Activated gamma-delta T cell treated with anti-CD3 and anti-CD28 coated beads, Interleukin-2, amount 50 U/mL, for 16 hours (primary cell): Measurements from ENCODE around the gene SLC6A19.

Experiments
- DNase-seq: peaks from one replicate; pipeline ENCODE4 v3.0.0-alpha.2; 2020; ENCODE audit warnings: low read depth

SLC6A19 gene

DNA sequence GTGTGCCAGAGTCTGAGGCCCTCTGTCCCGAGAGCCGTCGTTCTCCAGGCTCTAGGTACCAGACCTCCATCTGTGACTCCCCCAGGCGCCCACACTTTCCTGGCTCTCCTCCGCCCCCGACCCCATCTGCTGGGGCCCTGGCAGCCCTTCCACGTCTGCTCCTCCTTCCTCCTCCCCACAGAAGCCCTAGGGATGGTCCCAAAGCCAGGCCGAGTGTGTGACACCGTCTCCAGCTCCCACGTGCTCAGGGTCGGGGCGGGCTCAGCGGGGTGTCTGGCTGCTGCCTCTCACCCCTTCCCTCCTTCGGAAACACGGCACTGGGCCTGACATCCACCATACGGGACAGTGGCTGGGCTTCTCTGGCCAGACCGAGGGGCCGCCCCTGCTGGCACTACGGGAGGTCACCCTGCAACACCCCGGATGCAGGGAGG lies 20.5 kb upstream of the SLC6A19 start:
- DNase-seq: no peak

GRCh38 chr5:1181451-1182359 lies 19.7 kb upstream of the SLC6A19 start:
- DNase-seq: no peak

- no peak for DNase-seq
Measured at GRCh38 chr5:1182360-1182632, 19.1 kb upstream of the SLC6A19 start.

DNA sequence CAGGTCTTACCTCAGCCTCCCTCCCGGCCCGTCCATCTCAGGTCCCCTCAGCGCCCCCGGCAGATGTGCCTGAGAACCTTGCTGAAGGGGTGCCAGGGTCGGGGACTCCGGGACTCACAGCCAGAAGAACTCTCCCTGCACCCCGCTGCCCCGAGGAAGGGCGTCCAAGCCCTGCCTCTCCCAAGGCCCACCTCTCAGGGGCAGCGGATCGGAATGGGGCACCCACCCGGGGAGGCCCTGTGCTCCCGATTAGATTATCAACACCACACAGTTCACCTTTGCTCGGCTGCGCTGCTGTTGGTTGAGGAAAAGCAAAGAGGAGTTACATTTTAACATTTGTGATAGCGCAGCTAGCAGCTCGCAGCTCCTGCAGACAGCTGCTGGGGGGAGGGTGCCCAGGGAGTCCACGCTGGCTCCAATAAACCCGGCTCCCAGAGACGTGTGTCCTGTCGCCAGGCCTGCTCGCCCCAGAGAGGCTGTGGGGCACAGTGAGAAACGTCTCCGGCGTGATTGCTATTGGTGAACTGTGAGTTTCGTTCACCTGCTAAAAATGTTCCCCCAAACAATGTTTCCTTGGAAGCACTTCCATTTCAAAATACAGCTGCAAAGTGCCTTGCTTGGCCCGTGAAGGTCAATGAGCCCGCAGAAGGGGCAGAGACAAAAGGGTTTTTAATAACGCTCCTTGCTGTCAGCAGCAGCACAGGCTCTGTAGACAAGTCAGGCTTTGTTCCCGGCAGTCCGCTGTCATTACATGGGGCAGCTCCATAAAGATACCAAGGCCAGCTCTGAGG lies 18.6 kb upstream of the SLC6A19 start:
- DNase-seq: no peak

- no peak for DNase-seq
Measured at GRCh38 chr5:1183424-1184162, 17.8 kb upstream of the SLC6A19 start.

DNA sequence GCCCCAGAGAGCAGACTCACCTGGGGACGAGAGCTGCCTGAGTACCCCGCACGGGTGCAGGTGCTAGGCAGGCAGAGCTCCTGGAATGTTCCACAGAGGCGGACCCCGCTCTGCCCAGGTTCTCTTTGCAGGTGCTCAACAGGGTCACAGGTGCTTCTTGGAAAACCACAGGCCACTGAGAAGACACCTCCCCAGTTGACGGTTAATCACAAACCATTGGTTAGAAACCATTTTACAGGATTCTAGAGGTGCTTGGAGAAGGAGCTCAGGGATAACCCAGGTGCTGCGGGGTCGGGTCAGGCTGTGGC lies 17.3 kb upstream of the SLC6A19 start:
- DNase-seq: no peak

GRCh38 chr5:1184481-1184880 lies 16.9 kb upstream of the SLC6A19 start:
- no peak for DNase-seq

GRCh38 chr5:1185038-1185627 lies 16.3 kb upstream of the SLC6A19 start:
- DNase-seq: no peak

DNA sequence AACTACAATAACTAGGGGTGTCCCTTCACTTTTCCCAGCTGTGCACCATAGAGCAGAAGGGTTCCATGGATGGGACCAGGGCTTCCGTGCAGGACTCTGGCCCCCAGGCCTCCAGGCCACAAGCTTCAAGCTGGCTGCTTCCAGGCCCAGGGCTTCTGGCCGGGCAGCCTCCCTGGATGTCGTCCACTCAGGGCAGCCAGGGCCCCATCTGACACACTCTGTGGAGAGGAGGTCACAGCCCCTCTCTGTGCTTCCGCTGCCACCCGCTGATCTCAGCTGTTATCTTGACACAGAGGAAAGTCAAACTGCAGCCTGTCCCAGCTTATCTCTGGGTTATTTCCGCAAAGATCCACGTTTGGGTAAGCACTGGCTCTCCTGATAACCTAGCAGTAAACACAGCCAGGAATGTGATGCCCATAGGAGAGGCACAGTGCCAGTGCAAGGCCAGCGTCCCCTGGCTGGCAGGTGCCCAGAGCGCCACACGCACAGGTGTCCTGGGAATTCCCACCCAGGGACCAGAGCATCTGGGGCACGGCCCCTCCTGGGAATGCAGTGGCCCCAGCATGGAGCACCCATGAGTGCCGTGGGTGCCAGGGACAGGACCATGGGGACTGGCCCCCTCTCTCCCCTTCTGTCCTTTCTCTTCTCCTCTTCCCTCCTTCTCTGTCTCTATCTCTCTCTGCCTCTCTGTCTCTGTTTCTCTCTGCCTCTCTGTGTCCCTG lies 15.6 kb upstream of the SLC6A19 start:
- no peak for DNase-seq

DNA sequence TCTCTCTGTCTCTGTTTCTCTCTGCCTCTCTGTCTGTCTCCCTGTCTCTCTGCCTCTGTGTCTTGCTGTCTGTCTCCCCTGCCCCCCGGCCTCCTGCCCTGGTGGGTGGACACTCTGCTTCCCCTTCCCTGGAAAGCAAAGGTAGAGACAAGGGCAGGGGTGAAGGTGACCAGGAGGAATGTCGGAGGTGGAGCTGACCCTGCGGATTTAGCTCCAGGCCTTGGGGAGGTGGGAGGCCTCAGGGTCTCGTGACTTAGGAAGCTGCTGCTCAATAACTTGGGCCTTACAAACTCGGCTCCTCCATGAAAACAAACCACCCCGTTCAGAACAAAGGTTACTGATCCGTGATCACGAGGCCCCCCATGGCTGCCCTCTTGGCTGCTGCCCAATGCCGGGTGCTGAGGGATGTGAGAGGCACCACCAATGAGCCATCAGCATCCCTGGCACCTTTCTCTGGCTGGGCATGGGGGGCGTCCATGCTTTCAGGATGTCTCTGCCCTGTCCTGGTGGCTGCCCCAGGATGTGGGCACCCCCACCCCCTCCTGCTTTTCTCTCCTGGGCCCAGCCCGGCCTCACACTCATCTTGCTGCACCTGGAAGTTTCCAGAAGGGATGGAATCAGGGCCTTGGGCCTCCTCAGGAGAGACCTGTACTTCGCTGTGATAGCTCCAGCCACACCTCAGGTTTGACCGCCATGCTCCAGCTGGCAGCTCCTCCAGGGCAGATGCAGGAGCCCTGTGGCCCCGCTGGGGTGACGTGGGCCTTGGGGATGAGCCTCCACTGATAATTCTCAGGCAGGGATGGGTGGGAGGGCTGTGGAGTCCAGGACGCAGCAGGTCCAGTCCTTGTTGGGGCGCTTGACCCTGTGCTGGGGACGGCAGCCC lies 14.8 kb upstream of the SLC6A19 start:
- DNase-seq: no peak

GRCh38 chr5:1187234-1187949 lies 14.0 kb upstream of the SLC6A19 start:
- no peak for DNase-seq

GRCh38 chr5:1187950-1188334 lies 13.5 kb upstream of the SLC6A19 start:
- no peak for DNase-seq

- DNase-seq: no peak
Measured at GRCh38 chr5:1188464-1188863, 12.9 kb upstream of the SLC6A19 start.

DNA sequence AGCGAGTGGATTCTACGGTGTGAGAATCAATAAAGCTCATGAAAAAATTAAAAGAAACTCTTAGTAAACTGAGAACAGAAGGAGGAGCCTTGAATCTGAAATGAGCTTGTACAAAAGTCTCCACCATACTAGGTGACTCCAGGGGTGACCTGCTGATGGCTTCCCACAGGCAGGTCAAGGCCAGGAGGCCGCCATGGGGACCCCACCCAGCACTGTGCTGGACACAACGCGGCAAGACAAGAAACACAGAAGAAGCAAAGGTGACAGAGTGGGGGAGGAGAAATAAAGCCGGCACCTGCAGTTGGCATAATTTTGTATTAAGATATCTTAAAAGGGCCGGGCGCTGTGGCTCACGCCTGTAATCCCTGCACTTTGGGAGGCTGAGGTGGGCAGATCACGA lies 12.1 kb upstream of the SLC6A19 start:
- DNase-seq: no peak

GRCh38 chr5:1190278-1190677 lies 11.1 kb upstream of the SLC6A19 start:
- no peak for DNase-seq

DNA sequence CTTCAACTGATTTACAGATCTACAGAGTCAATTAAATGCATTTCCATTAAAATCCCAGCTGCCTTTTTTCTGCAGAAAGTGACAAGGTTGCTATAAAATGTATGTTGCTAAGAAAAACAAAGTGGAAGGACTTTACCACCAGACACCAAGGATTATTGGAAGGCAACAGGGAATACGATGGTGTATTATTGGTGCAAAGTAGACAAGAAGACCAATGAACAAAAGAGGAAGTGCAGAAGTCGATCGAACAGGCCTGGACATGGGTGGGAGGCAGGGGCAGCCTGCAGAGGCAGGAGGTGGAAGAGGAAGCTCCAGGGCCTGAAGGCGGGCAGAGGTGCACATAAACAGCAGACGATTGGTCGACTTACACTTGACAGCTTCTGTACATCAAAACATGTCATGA lies 10.6 kb upstream of the SLC6A19 start:
- DNase-seq: no peak

DNA sequence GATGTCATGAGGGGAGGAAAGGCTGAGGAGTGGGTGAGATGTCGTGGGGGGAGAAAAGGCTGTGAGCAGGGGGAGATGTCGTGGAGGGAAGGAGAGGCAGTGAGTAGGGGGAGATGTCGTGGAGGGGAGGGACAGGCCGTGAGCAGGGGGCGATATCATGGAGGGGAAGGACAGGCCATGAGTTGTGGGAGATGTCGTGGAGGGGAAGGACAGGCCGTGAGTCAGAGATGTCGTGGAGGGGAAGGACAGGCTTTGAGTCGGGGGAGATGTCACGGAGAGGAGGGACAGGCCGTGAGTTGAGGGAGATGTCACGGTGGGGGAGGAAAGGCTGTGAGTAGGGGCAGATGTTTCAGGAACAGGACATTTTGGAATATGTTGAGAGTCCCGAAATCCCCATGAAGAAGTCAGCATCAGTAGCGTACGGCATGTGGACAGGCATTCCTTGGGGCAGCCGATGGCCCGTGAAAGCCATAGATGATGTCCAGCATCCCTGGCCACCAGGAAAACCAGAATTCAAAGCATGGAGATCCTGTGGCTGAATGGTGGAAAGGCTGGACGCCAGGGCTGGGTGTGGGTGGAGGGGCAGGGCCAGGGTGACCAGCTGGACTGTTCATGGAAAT lies 8.3 kb upstream of the SLC6A19 start:
- DNase-seq: no peak

- DNase-seq: no peak
Measured at GRCh38 chr5:1193591-1193985, 7.8 kb upstream of the SLC6A19 start.

DNA sequence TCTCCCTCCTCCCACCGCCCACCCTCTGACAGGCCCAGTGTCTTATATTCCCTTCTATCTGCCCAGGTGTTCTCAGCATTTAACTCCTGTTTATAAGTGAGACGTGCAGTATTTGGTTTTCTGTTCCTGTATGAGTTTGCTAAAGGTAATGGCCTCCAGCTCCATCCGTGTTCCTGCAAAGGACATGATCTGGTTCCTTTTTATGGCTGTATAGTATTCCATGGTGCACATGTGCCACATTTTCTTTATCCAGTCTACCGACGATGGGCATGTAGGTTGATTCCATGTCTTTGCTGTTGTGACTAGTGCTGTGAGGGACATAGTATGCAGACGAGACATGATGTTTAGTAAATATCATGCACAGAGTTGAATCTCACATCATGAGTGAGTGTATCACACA lies 7.0 kb upstream of the SLC6A19 start:
- no peak for DNase-seq

DNA sequence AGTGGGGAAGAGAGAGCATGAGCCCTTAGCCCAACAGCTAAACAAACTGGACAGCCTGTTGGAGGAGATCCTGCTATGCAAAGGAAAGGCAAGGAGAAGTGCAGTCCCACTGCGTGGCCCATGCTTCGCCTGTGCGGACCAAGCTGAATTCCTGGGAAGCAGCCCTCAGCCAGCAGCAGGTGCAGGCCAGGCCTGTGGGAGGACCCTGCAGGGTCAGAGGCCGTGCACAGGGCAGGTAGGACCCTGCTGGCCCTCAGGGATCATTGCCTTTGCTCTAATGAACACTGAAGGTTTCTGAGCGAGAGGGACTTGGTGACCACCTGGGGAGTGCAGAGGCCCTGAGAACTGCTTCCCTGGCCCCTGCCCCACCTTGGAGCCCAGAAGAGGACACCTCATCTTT lies 6.0 kb upstream of the SLC6A19 start:
- no peak for DNase-seq
